HG03039 (cell line): ENCODE measurements around the gene NXPH4.

Experiments used
- ATAC-seq: cut with Tn5 transposase; IDR thresholded peaks from one replicate; pipeline ENCODE4 v1.9.1; 2021; ENCODE audit warnings: mild to moderate bottlenecking, moderate library complexity; ENCODE audit not compliant: unreplicated experiment

The NXPH4 gene

DNA sequence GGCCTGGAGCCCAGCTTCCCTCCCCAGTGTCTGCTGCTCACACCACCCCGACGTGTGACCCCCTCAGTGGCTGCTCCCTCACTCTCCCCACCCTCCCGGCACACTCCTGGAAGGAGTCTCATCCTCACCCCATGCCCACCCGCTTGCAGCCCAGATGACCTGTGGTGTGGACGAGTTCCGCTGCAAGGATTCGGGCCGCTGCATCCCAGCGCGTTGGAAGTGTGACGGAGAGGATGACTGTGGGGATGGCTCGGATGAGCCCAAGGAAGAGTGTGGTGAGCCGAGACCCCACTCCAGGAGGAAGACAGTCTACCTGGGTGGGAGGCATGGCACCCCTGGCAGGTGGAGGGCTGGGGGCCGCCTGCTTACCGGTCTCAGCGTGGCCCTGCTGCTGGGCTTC lies 15.0 kb upstream of the NXPH4 start:
- ATAC-seq, result no peak

DNA sequence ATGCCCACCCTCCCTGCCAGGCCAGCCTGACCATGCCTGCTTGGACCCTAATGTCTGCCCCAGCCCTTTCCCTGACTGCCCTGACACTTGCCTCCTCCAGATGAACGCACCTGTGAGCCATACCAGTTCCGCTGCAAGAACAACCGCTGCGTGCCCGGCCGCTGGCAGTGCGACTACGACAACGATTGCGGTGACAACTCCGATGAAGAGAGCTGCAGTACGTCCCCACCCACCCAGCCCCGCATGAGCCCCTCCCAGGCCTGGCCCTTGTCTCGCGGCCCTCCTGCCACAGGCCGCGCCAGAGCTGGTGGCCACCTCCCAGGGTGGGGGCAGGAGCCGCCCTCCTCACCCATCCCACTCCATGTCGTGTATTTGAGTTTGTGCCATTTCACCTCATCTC lies 14.3 kb upstream of the NXPH4 start:
- ATAC-seq, result no peak

DNA sequence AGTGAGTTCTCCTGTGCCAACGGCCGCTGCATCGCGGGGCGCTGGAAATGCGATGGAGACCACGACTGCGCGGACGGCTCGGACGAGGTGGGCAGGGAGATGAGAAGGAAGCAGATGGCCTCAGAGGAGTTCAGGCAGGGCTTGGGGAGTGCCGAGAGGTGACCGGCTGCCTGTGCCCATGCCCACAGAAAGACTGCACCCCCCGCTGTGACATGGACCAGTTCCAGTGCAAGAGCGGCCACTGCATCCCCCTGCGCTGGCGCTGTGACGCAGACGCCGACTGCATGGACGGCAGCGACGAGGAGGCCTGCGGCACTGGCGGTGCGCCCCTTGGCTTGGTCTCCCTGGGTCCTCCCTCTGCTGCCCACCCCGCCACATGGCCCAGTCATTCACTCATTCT lies 13.4 kb upstream of the NXPH4 start:
- ATAC-seq, result no peak

DNA sequence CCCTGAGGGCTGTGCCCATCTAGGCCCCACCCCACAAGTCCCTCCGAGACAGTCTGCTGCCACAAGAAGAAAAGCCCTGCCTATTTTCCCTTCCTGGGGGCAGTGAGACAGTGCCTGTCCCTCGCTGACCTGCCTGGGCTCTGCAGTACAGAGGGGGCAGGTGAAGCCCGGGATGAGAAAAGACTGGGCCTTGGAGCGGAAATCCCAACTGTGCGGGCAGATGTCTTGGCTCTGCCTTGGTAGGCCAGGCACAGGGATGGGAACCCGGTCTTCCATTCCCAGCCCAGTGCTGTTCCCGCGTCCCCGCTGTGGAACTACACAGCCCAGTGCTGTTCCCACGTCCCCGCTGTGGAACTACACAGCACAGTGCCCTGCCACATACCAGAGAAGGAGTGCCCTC lies 12.8 kb upstream of the NXPH4 start:
- no peak for ATAC-seq

DNA sequence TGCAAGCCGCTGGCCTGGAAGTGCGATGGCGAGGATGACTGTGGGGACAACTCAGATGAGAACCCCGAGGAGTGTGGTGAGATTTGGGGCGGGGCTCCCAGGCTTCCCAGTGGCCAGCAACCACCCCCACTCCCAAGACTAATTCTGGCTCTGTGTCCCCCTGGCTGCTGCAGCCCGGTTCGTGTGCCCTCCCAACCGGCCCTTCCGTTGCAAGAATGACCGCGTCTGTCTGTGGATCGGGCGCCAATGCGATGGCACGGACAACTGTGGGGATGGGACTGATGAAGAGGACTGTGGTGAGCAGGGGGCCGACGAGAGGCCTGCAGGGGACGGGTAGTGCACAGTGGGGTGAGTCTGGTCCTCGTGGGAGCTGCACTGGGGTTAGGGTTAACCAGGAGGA lies 12.1 kb upstream of the NXPH4 start:
- ATAC-seq, result no peak

DNA sequence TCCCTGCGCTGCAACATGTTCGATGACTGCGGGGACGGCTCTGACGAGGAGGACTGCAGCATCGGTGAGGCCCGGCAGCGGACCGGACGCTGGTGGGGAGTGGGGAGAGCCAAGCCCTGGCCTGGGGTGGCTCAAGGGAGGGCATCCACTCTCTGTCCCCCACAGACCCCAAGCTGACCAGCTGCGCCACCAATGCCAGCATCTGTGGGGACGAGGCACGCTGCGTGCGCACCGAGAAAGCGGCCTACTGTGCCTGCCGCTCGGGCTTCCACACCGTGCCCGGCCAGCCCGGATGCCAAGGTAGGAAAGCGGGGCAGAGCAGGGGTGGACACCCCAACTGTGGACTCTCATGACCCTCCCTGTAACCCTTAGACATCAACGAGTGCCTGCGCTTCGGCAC lies 11.4 kb upstream of the NXPH4 start:
- ATAC-seq, result no peak

DNA sequence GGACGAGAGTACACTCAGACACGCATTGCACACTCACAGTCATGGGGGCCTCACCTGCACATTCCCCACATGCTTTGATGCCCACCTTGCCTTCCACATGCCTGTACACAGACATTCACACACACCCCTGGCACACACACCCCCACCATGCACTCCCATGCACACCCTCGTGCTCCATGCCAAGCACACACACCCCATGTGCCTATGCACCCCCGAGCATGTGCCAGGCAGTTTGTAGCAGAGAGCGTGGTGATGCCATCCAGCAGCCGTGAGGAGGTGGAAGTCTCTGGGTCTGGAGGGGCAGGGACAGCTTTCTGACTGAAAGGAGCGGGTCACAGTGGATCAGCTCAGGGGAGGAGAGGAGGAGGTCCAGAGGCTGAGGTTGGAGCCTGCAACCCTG lies 10.7 kb upstream of the NXPH4 start:
- no peak for ATAC-seq

DNA sequence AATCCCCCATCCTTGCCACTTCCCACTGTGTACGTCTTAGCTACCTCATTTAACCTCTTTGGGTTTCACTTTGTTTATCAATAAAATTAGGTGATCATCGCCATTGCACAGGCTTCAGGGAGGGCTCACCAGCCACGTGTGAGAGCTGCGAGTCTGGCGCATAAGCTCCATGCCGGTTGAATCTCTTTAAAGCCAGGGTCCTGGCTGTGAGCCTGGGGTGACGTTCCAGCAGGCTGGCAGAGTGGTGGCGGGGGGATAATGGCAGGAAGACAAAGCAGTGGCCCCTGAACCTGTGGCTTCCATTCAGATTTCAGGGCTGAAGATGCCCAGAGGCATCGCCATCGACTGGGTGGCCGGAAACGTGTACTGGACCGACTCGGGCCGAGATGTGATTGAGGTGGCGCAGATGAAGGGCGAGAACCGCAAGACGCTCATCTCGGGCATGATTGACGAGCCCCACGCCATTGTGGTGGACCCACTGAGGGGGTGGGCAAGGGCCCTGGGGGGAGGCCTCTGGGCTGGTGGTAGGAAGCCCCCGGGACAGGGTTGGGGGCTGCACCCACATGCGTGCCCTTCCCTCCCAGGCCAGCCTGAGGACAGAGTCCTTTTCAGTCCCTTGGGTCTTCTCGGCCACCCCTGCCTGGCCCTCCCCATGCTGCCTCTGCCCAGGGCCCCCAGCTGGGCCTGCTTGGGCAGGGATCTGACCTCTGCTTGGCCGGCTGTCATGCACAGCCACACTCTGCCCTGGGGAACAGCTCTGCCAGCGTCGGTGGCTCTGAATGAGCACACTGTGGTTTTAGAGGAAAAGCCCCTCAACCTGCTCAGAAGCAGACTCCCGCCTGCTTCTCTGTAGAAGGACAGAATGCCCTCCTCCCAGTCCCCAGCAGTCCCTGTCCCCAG lies 8.6 kb upstream of the NXPH4 start:
- no peak for ATAC-seq

DNA sequence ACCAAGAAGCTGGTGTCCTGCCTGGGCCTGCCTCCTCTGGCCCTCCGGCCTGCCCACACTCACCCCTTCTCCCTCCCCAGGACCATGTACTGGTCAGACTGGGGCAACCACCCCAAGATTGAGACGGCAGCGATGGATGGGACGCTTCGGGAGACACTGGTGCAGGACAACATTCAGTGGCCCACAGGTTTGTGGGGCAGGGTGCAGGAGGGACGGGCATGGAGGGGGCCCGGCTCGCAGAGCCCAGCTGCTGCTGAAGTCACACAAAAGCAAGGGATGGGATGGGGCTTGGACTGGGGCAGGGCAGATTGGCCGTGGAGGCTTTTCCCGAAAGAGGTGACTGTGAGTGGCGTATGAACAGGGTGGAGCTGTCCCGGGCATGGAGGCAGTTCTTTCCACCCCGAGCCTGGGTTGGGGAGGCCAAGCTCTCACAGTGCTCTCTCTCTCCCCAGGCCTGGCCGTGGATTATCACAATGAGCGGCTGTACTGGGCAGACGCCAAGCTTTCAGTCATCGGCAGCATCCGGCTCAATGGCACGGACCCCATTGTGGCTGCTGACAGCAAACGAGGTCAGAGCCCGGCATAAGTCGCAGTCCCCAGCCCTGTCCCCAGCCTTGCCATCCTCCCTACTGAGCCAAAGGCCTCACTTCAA lies 7.8 kb upstream of the NXPH4 start:
- ATAC-seq, result no peak

DNA sequence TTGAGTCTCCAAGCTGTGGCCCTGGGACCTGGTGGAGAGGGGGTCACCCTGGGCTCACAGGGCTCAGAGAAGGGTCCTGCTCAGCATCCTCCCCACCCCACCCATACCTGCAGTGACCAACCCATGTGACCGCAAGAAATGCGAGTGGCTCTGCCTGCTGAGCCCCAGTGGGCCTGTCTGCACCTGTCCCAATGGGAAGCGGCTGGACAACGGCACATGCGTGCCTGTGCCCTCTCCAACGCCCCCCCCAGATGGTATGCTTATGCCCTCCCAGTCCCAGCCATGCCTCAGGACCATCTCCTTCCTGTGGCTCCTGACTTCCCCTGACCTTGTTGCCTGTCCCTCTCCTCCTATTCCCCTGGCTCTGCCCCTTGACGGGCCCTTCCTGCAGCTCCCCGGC lies 6.7 kb upstream of the NXPH4 start:
- ATAC-seq, result no peak

DNA sequence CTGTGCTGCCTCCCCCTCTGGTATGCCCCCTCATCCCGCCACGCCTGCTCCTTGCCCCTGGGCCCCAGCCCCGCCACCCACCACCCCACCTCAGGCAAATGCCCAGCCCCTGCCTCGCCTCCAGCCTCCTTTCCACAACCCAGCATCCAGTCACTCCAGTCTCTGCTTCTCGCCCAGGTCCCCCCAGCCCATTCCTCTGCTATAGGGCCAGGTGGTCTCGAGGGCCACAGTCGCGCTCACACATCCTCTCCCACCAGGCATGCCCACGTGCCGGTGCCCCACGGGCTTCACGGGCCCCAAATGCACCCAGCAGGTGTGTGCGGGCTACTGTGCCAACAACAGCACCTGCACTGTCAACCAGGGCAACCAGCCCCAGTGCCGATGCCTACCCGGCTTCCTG lies 6.1 kb upstream of the NXPH4 start:
- no peak for ATAC-seq

DNA sequence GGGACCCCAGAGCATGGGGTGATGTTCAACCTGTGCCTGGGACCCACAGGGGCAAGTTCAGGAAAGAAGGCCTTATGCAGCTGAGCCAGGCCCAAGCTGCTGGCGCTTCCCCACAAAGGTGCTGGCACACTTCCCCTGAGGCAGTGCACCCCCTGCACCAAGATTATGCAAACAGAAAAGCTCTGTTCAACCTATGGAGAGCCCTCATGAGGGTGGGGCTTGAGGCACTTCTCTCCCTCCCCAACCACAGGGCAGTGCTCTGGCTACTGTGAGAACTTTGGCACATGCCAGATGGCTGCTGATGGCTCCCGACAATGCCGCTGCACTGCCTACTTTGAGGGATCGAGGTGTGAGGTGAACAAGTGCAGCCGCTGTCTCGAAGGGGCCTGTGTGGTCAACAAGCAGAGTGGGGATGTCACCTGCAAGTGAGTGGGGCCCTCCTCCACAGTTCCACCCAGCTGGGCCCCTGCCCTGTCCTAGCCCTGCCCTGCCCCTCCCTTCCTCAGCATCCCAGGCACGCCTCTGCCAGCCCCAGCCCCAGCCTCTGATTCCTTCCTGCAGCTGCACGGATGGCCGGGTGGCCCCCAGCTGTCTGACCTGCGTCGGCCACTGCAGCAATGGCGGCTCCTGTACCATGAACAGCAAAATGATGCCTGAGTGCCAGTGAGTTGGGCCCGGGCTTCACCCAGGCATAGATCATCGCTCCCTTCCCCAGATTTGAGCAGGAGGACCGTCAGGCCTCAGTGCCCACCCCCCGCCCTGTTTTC lies 5.5 kb upstream of the NXPH4 start:
- no peak for ATAC-seq

DNA sequence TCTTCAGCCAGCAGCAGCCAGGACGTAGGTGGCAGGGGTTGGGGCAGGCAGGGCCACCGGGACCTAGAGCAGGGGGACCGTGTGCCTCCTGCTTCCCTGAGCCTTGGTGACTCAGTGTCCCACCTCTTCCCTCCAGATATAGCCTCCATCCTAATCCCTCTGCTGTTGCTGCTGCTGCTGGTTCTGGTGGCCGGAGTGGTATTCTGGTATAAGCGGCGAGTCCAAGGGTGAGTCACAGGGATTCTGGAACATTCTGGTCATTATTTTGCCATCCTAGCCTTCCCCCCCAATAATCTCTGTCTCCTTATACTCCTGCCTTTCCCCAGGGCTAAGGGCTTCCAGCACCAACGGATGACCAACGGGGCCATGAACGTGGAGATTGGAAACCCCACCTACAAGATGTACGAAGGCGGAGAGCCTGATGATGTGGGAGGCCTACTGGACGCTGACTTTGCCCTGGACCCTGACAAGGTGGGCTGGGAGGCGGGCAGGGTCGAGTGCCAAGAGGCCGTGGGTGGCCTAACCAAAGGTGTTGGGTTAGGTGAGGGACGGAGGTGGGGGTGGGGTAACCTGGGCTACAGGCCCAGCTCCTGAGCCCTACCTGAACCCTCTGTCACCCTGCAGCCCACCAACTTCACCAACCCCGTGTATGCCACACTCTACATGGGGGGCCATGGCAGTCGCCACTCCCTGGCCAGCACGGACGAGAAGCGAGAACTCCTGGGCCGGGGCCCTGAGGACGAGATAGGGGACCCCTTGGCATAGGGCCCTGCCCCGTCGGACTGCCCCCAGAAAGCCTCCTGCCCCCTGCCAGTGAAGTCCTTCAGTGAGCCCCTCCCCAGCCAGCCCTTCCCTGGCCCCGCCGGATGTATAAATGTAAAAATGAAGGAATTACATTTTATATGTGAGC lies 4.5 kb upstream of the NXPH4 start:
- ATAC-seq, result no peak

DNA sequence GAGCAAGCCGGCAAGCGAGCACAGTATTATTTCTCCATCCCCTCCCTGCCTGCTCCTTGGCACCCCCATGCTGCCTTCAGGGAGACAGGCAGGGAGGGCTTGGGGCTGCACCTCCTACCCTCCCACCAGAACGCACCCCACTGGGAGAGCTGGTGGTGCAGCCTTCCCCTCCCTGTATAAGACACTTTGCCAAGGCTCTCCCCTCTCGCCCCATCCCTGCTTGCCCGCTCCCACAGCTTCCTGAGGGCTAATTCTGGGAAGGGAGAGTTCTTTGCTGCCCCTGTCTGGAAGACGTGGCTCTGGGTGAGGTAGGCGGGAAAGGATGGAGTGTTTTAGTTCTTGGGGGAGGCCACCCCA lies 3.9 kb upstream of the NXPH4 start:
- ATAC-seq, result no peak

DNA sequence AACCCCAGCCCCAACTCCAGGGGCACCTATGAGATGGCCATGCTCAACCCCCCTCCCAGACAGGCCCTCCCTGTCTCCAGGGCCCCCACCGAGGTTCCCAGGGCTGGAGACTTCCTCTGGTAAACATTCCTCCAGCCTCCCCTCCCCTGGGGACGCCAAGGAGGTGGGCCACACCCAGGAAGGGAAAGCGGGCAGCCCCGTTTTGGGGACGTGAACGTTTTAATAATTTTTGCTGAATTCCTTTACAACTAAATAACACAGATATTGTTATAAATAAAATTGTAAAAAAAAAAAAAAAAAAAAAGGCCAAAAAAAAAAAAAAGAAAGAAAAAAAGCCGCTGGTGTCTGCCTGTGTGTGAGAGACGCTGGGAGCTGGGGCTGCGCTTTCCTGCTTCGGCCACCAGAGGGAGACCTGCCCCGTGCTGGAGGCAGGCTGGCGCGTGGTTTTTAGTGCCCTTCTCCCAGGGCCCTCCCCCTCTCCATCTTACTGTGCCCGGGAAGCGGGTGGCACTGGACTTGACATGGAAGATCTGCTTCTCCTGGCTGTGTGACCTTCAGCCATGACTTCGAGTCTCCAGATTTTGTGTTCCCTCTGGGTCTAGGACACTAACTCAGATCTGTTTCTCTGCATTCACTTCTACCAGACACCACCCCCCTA lies 3.4 kb upstream of the NXPH4 start:
- ATAC-seq, result no peak

DNA sequence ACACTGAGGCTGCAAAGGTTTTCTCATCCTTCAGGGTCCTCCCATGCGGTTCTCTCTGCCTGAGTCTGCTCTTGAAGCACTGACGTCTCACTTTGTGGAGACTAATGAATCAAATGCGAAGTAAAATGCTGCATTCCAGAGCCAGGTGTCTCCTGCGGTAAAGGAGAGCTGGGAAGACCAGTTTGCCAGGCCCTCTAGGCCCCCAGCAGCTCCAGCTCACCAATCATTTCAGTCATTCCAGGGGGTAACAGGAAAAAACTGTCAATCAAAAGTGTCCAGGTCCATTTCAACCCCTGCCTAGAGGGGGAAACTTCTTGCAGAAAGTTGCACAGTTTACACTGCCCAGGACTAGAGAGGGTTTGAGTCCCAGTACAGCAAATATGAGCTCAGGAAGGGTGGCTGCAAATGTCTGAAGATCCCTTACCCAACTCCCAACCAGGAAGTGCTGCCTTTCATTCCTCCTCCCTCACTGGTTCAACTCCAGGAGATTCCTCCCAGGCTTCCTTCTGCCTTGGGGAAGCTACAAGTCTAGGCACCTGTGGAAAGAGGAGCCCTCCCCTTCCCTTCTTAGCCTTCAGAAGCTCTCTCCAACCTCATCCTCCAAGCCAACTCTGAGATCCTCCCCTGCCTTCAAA lies 2.7 kb upstream of the NXPH4 start:
- ATAC-seq, result no peak

DNA sequence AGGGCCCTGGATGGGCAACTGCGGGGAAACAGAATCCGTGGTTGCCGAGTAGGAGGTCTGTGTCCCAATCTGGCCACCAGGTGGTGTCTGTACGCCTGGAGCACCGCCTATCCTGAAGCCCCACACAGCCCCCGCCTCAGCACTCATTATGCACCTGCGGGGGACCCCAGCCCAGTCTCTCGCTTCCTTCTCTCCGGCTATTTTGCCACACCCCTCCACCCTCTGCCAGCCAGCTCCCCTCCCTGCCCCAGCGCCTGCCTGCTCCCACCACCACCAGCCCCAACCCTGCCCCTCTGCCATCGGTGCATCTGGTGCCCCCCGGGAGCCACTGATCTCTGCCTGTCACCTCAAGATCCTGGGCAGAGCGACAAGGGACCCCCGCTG lies 2.2 kb upstream of the NXPH4 start:
- no peak for ATAC-seq

DNA sequence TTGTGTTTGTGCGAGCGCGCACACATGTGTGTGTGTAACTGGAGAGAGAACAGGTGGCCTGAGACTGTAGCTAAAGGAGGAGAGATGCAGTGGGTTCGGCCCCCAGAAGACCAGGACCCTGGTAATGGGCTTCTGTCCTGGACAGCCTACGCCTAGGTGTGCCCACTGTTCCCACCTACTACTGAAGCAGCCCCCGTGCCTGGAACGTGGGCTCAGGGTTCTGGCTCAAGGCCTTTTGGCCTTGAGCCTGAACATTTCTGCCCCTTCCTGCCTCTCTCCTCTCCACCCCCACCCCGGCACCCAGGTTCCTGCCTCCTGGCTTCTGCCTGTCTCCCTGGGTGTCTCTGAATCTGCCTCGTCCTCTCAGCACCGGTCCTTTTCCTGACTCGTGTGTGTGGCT lies 1.5 kb upstream of the NXPH4 start:
- ATAC-seq, result no peak

DNA sequence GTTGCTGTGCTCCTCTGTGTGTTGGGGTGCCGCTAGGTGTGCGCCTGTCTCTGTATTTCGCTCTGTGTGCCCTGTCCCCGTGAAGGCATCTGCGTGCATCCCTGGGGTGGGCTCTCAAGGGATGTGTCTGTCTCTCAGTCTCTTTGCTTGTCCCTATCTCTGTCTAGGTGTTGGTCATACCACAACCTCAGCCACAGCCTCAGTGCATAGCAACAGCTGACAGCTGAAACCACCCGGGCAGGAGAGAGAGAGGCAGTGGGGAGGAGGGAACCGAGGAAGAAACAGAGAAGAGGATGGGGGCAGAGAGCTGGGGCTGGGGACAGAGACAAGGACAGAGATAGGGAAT lies 953 bp upstream of the NXPH4 start:
- ATAC-seq, result peak; percentile 38
